OCI-LY3 (cell line): ENCODE data around the gene STARD3NL.

Experiments
- CTCF ChIP-seq: fragments of 200-600, 300-600 bp; sonication (generic); IDR thresholded peaks from 2 replicates; pipeline ENCODE4 v1.5.1; 2014; ENCODE audit warnings: antibody characterized with exemption, low read length, low read depth
- EZH2phosphoT487 ChIP-seq: fragments of 200-600 bp; shearing (Covaris generic); IDR thresholded peaks from 2 replicates; pipeline ENCODE4 v1.6.1; 2018; ENCODE audit warnings: antibody characterized with exemption, mixed run types, low read depth

- TF ChIP-seq CTCF = no peak
- TF ChIP-seq EZH2phosphoT487 = no peak
These were observed 42.4 kb downstream of the STARD3NL start for GRCh38 chr7:38220452-38220851.
